ENCODE measurements around the gene PA2G4. TPM values are rescaled to one million over a fixed set of nuclear protein-coding genes. Genes with fewer than 3 reads are reported as not detected.
A peak's percentile ranks its signal among the peaks of the same experiment; 100 is the strongest.

PA2G4 gene
- total RNA-seq, 1 donor = 115 TPM

GRCh38 chr12:56128670-56129205 lies 24.4 kb downstream of the PA2G4 start:
- peaks cover 23% of the 10 kb centered on the region for H3K4me1 ChIP-seq (ENCODE audit: insufficient read depth, low read length)
- H3K27ac ChIP-seq (ENCODE audit: low read depth, low read length) = peak overlapping the region; percentile 65
- no peak for TF ChIP-seq CTCF (IDR thresholded peaks at IDR 0.05; ENCODE audit: extremely low read depth, low read depth, low read length)
- peak overlapping the region; percentile 92 for H3K4me2 ChIP-seq (ENCODE audit: insufficient read depth, low read length)
- peak; percentile 70 for DNase-seq (ENCODE audit: insufficient read length, low spot score, missing footprints)
- no peaks in the 10 kb centered on the region for H4K20me1 ChIP-seq (ENCODE audit: insufficient read depth, low read length)
- H3K79me2 ChIP-seq (ENCODE audit: insufficient read depth, low read length) = peaks cover 31% of the 10 kb centered on the region
- H3K27me3 ChIP-seq (ENCODE audit: insufficient read depth, low read length) = no peaks in the 10 kb centered on the region
- peak overlapping the region; percentile 86 for H3K4me3 ChIP-seq (ENCODE audit: insufficient read depth, low read length)
- peak overlapping the region; percentile 51 for H2AFZ ChIP-seq (ENCODE audit: low read length)
- H3K9me3 ChIP-seq (ENCODE audit: low read depth, low read length) = no peaks in the 10 kb centered on the region
- H3K36me3 ChIP-seq (ENCODE audit: insufficient read depth, low read length) = peaks cover 33% of the 10 kb centered on the region

GRCh38 chr12:56129206-56129941 lies 25.0 kb downstream of the PA2G4 start:
- peak; percentile 89 for DNase-seq (ENCODE audit: insufficient read length, low spot score, missing footprints)
- Histone ChIP-seq H2AFZ (ENCODE audit: low read length) (peak overlapping the region; percentile 51), H3K27ac (ENCODE audit: low read depth, low read length) (peak overlapping the region; percentile 65), H3K4me3 (ENCODE audit: insufficient read depth, low read length) (peak overlapping the region; percentile 86), H3K79me2 (ENCODE audit: insufficient read depth, low read length) (peaks cover 25% of the 10 kb centered on the region), H3K4me2 (ENCODE audit: insufficient read depth, low read length) (peak overlapping the region; percentile 92), H3K4me1 (ENCODE audit: insufficient read depth, low read length) (peaks cover 23% of the 10 kb centered on the region), H4K20me1 (ENCODE audit: insufficient read depth, low read length) (no peaks in the 10 kb centered on the region), H3K27me3 (ENCODE audit: insufficient read depth, low read length) (no peaks in the 10 kb centered on the region), H3K36me3 (ENCODE audit: insufficient read depth, low read length) (peaks cover 39% of the 10 kb centered on the region), H3K9me3 (ENCODE audit: low read depth, low read length) (no peaks in the 10 kb centered on the region)
- TF ChIP-seq CTCF (IDR thresholded peaks at IDR 0.05; ENCODE audit: extremely low read depth, low read depth, low read length) = no peak

GRCh38 chr12:56129942-56130495 lies 25.7 kb downstream of the PA2G4 start:
- Histone ChIP-seq H4K20me1 (ENCODE audit: insufficient read depth, low read length) (no peaks in the 10 kb centered on the region), H3K36me3 (ENCODE audit: insufficient read depth, low read length) (peaks cover 39% of the 10 kb centered on the region), H3K79me2 (ENCODE audit: insufficient read depth, low read length) (peaks cover 25% of the 10 kb centered on the region), H3K4me1 (ENCODE audit: insufficient read depth, low read length) (peaks cover 23% of the 10 kb centered on the region), H3K4me2 (ENCODE audit: insufficient read depth, low read length) (peak overlapping the region; percentile 92), H3K9me3 (ENCODE audit: low read depth, low read length) (no peaks in the 10 kb centered on the region), H3K27ac (ENCODE audit: low read depth, low read length) (no peak overlapping the region), H2AFZ (ENCODE audit: low read length) (no peak overlapping the region), H3K27me3 (ENCODE audit: insufficient read depth, low read length) (no peaks in the 10 kb centered on the region), H3K4me3 (ENCODE audit: insufficient read depth, low read length) (peak overlapping the region; percentile 86)
- no peak for TF ChIP-seq CTCF (IDR thresholded peaks at IDR 0.05; ENCODE audit: extremely low read depth, low read depth, low read length)
- no peak for DNase-seq (ENCODE audit: insufficient read length, low spot score, missing footprints)

GRCh38 chr12:56130876-56131275 lies 26.5 kb downstream of the PA2G4 start:
- Histone ChIP-seq H3K79me2 (ENCODE audit: insufficient read depth, low read length) (peaks cover 25% of the 10 kb centered on the region), H3K36me3 (ENCODE audit: insufficient read depth, low read length) (peaks cover 44% of the 10 kb centered on the region), H3K4me2 (ENCODE audit: insufficient read depth, low read length) (no peak overlapping the region), H3K27ac (ENCODE audit: low read depth, low read length) (no peak overlapping the region), H3K4me1 (ENCODE audit: insufficient read depth, low read length) (peaks cover 23% of the 10 kb centered on the region), H3K4me3 (ENCODE audit: insufficient read depth, low read length) (no peak overlapping the region), H2AFZ (ENCODE audit: low read length) (no peak overlapping the region), H4K20me1 (ENCODE audit: insufficient read depth, low read length) (no peaks in the 10 kb centered on the region), H3K9me3 (ENCODE audit: low read depth, low read length) (no peaks in the 10 kb centered on the region), H3K27me3 (ENCODE audit: insufficient read depth, low read length) (no peaks in the 10 kb centered on the region)
- no peak for DNase-seq (ENCODE audit: insufficient read length, low spot score, missing footprints)
- no peak for TF ChIP-seq CTCF (IDR thresholded peaks at IDR 0.05; ENCODE audit: extremely low read depth, low read depth, low read length)

Data from osteoblast (primary cell).